ENCODE results near the gene HERC2.
"Not testable (repeated sequence)": the region's sequence is repeated elsewhere in the genome, so short reads cannot be mapped to it uniquely, and the experiment has no call there.

HERC2 gene

DNA sequence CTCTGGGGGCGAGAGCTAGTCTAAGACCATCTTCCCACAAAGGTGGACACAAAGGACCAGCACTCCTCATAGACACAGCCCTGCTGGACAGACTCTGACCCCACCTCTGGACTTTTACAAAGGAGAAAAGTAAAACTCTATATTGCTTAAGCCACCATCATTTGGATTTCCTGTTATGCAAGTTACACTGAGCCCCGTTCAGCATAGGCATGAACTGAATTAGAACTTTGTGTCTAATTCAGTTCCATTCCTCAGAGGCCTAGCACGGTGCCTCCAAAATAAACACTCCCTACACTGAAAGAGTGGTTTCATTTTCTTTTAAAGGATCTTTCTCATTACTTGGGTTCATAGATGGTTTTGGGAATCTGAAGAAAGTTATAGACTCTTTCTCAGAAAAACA lies 143.7 kb downstream of the HERC2 start:
- no peak for DNase-seq

GRCh38 chr15:28169366-28169765 lies 152.6 kb downstream of the HERC2 start:
- DNase-seq: no peak

DNA sequence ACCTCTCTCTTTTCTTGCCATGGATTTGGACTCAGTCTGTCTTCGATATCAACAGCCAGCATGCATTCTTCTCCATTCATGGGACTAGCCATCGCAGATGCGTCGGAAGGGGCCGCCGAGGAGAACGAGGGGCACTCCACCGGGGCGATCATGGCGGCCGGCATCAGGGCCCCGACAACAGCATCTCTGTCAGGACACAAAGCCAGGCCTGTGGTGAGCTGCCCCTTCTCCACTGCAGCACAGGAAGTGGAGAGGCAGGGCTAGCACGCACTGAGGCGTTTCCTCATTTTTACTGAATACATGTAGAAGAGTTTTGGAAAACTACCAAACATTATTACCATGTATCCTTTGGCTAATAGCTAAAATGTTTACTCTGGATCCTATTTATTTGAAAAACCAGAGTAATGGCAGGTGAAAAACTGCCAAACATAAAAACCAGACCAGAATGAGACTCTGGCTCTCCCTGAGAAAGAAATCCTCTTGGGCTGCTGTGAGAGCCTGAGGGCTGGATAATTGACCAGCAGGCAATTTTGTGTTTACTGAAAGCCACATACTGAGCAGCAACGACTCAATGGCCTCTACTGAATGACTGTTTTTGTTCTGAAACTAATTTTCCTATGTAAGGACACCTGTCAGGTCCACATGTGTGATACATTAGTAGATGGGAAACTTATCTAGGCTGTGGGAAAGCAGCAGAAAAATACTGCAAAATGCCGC lies 153.4 kb downstream of the HERC2 start:
- not testable (repeated sequence) for DNase-seq

- DNase-seq: no peak
Measured at GRCh38 chr15:28167042-28167441, 154.9 kb downstream of the HERC2 start.

DNA sequence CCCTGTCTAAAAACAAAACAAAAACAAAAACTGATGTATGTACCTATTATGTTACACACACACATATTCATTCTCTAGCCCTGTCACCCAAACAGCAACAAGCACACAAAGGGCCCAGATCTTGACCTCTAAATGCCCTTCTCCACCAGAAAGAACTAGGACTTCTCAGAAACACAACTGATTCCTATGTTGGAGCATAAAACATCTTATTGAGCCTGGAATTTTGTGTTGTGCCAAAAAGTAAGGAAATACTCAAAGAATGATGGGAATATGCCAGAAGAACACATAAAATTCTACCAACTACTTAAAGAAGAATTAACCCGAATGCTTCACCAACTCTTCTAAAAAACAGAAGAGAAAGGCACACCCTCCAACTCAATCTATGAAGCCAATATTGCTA lies 156.2 kb downstream of the HERC2 start:
- DNase-seq: no peak

DNA sequence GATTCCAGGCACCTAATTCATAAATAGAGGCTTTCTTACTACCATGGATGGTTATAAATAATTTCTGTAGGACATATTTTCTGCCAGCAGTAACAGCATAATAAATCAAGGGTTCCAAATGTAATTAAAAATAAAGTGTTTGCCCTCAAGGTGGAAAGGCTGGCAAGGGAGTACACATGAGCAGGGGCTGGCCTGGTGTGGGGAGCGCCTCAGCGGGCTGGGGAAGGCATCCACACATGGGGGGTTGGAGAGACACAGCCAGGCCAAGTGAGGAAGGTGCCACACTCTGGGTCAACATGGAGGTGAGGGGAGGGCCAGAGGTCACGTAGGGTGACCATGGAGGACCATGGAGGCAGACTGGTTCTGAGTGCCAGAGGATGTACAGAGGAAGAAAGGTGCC lies 157.1 kb downstream of the HERC2 start:
- no peak for DNase-seq

GRCh38 chr15:28154283-28154682 lies 167.7 kb downstream of the HERC2 start:
- DNase-seq: no peak

- no peak for DNase-seq
Measured at GRCh38 chr15:28153492-28154119, 168.4 kb downstream of the HERC2 start.

DNA sequence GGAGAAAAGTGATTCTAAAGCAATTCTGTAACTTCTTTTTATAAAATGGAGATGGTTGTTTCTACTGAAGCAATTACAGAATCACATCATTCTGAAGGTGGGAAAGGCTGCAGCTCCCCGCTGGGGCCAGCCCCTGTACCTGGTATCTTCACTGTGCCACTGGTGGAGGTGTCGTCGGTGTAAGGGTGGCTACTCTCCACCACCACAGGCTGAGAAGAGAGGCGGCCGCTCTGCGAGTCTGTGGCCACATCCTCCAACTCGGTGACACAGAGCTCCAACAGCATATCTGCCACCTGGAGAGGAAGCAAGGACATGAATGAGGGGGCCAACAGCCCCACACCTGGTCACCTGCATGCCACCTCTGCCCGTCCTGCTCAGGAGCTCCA lies 169.4 kb downstream of the HERC2 start:
- not testable (repeated sequence) for DNase-seq

- DNase-seq: not testable (repeated sequence)
Measured at GRCh38 chr15:28151864-28152537, 170.0 kb downstream of the HERC2 start.

GRCh38 chr15:28147801-28148200 lies 174.2 kb downstream of the HERC2 start:
- DNase-seq: no peak

DNA sequence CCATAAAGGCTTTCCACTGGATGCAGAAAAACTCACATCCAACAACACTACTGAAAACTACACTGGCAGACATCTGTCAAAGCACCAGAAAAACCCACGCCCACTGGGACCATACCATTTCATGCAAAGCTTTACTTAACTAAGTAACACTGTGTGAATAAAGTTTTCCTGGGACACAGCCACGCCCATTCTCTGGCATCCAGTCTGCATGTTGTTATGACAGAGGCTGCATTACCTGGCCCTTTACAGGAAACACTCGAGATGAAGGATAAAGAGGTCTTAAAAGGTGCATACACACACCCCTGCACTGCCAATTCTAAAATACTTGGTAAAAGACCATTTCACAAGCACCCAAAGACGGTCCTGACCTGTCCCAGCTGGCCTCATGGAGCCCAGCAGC lies 176.6 kb downstream of the HERC2 start:
- not testable (repeated sequence) for DNase-seq

DNA sequence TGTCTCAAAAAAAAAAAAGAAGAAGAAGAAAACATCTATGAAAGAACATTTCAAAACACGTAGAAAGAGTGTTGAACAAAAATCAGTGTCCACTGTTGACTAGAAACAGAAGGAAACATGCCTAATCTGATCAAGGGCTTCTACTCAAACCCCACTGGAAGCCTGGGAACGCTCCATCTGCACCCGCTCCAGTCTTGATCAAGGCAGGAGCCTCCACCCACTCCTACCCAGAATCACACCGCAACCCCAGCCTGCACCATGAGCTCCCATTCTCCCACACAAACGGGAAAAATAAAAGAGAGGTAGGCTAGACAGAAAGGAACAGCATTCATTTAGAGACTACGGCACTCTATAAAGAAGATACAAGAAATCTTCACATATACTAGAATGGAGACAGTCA lies 181.9 kb downstream of the HERC2 start:
- DNase-seq: no peak

DNA sequence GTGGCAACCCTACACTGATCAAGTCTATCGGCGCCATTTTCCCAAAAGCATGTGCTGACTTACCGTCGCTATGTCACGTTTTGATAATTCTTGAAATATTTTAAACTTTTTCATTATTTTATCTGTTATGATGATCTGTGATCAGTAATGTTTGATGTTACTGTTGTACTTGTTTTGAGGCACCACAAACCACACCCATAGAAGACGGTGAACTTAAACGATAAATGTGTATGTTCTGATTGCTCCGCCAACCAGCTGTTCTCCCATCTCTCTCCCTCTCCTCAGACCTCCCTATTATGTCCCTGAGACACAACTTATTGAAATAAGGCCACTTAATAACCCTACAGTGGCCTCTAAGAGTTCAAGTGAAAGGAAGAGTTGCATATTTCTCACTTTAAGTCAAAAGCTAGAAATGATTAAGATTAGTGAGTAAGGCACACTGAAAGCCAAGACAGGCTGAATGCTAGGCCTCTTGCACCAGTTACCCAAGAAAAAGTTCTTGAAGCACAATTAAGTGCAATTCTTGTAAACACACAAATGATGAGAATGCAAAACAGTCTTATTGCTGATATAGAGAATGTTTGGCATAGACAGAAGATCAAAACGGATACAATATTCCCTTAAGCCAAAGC lies 184.5 kb downstream of the HERC2 start:
- not testable (repeated sequence) for DNase-seq

GRCh38 chr15:28136236-28136904 lies 185.6 kb downstream of the HERC2 start:
- not testable (repeated sequence) for DNase-seq

DNA sequence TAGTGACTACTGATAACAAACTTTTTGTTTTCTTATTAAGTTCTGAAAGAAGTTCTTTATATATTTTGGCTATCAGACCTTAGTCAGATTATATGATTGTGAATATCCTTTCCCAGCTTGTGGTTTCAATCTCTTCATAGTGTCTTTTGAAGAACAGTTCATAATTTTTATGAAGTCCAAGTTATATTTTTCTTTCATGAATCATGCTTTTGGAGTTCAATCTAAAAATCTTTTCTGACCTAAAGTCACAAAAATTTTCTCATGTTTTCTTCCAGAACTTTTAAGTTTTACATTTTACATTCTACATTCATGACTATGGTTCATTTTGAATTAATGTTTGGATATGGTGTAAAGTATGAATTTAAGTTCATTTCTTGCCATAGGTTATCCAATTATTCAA lies 188.7 kb downstream of the HERC2 start:
- DNase-seq: no peak

GRCh38 chr15:28132524-28133275 lies 189.3 kb downstream of the HERC2 start:
- no peak for DNase-seq

DNA sequence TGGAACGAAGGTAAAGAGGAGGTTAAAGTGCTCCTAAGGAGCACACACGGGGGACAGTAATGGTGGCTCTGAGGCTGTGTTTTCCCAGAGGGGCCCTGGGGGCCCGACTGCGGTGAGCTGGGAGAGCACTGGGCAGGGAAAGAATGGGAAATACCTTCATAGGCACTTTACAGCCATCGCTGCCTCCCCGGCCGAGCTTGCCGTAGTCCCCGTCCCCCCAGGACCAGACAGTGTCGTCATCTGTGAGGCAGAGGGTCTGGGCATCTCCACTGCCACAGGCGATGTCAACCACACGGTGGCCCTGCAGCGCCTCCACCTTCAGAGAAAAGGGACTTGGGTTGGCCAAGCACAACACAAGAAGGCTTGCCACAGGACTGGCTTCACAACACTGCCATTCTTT lies 190.0 kb downstream of the HERC2 start:
- DNase-seq: no peak

DNA sequence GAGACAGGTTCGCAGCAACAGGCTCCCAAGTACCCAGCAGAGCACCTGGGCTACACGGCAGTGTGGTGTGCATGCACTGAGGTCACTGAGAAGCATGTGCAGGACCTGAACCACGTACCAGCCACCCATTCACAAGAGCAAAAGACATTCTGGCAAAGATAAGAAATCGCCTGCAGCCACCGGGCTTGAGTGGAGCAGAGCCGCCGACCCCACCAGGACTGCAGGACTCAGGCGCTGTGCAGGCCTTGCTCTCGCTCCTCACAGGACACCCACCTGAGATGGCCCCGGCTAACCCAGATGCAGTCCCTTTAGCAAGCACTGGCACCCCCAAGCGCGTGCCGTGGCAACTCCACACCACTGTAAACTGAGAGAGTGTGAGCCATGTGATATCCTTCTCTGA lies 190.6 kb downstream of the HERC2 start:
- no peak for DNase-seq

- DNase-seq: no peak
Measured at GRCh38 chr15:28130651-28131050, 191.3 kb downstream of the HERC2 start.

GRCh38 chr15:28129231-28129848 lies 192.6 kb downstream of the HERC2 start:
- DNase-seq: no peak

DNA sequence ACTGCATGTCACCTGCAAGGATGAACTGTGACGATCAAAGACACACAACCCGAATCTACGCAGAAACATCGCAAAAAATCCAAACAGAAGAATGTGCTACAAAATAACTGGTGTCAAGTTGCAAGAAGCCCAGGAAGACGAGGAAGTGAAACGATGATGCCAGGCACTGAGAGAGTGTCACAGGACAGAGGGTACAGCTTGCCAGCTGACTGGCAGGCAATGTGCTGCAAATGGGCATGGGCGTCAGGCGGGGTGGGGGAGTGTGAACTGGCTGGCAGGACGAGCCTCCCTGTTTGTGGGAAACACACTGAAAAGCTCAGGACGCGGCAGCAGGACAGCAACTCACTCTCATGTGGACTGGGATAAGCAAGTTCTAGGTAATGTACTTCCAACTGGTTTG lies 193.9 kb downstream of the HERC2 start:
- DNase-seq: no peak
